ENCODE data around the gene CCDC149. TPM values are rescaled to one million over a fixed set of nuclear protein-coding genes. Genes with fewer than 3 reads are reported as not detected.

The CCDC149 gene
- total RNA-seq, 1 experiment from 2014 or later = 5.3 TPM

DNA sequence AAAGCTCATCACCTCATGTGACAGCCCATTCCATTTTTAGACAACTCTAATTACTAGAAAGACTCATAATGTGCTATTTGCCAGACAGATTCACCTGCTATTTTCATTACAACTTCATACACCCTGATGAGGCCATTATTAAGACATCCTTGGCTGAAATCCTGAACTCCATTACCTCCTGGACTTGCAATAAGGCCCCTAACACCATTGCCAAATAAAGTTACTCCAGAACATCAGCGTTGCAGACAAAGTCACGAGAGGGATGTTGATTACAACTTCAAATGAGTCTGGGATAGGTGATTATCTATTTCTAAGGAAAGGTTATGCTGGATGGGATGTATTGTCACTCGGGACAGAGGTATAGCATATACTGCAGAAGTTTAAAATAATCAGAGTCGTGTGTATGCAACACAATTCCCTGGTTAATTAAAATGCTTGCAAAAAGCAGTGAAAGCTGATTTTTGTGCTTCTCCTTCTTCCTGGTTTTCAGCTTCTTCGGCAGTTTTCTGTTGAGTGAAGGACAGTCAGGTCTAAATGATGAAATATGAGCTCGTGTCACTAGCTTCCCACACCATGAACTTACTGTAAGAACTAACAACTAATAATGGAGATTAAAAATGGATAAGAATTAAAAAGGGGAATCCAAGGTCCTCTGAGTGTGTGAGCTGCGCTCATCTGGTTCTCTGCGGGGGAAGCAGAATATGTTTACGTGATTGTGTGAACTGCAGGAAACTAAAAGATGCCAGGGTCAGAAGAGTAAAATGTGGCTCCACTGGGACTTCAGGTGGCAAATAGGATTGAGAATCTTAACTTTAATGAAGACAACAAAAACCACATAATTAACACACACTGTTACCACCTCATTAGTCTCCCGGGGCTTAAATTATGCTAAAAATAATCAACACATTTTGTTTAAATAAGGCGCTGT, 135.0 kb downstream of the CCDC149 start:
- H3K36me3 ChIP-seq (ENCODE audit: control insufficient read depth in 1 of 2, insufficient read depth in 2 of 2, low read length in 2 of 2) = no peaks in the 10 kb centered on the region
- TF ChIP-seq EZH2 (IDR thresholded peaks at IDR 0.05) (no peak), SRF (IDR thresholded peaks at IDR 0.05; ENCODE audit: low read depth) (no peak), YY1 (IDR thresholded peaks at IDR 0.05; ENCODE audit: extremely low read depth, insufficient replicate concordance, low read depth, low read length) (no peak), CBX3 (IDR thresholded peaks at IDR 0.05; ENCODE audit: low read depth) (no peak), POLR2A (IDR thresholded peaks at IDR 0.05; ENCODE audit: borderline replicate concordance, extremely low read depth, insufficient read depth, insufficient read length) (no peak), RAD21 (IDR thresholded peaks at IDR 0.05; ENCODE audit: low read depth) (no peak), ELF1 (IDR thresholded peaks at IDR 0.05; ENCODE audit: borderline replicate concordance, low read depth) (no peak), ZFX (IDR thresholded peaks at IDR 0.05) (no peak), CEBPB (IDR thresholded peaks at IDR 0.05; ENCODE audit: low read depth) (no peak), FOSL1 (IDR thresholded peaks at IDR 0.05; ENCODE audit: low read depth) (no peak), EZH2phosphoT487 (IDR thresholded peaks at IDR 0.05; ENCODE audit: borderline replicate concordance) (no peak), JUND (IDR thresholded peaks at IDR 0.05) (no peak), TCF7L2 (IDR thresholded peaks at IDR 0.05; ENCODE audit: borderline replicate concordance, extremely low read depth, insufficient read depth, insufficient read length) (no peak), ZNF274 (IDR thresholded peaks at IDR 0.05; ENCODE audit: low read depth, low read length) (no peak), EGR1 (IDR thresholded peaks at IDR 0.05; ENCODE audit: low read depth) (no peak)
- TF ChIP-seq, protein P1, sequence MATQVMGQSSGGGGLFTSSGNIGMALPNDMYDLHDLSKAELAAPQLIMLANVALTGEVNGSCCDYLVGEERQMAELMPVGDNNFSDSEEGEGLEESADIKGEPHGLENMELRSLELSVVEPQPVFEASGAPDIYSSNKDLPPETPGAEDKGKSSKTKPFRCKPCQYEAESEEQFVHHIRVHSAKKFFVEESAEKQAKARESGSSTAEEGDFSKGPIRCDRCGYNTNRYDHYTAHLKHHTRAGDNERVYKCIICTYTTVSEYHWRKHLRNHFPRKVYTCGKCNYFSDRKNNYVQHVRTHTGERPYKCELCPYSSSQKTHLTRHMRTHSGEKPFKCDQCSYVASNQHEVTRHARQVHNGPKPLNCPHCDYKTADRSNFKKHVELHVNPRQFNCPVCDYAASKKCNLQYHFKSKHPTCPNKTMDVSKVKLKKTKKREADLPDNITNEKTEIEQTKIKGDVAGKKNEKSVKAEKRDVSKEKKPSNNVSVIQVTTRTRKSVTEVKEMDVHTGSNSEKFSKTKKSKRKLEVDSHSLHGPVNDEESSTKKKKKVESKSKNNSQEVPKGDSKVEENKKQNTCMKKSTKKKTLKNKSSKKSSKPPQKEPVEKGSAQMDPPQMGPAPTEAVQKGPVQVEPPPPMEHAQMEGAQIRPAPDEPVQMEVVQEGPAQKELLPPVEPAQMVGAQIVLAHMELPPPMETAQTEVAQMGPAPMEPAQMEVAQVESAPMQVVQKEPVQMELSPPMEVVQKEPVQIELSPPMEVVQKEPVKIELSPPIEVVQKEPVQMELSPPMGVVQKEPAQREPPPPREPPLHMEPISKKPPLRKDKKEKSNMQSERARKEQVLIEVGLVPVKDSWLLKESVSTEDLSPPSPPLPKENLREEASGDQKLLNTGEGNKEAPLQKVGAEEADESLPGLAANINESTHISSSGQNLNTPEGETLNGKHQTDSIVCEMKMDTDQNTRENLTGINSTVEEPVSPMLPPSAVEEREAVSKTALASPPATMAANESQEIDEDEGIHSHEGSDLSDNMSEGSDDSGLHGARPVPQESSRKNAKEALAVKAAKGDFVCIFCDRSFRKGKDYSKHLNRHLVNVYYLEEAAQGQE (IDR thresholded peaks at IDR 0.05; ENCODE audit: low read depth) = no peak
- TF ChIP-seq, protein P2, sequence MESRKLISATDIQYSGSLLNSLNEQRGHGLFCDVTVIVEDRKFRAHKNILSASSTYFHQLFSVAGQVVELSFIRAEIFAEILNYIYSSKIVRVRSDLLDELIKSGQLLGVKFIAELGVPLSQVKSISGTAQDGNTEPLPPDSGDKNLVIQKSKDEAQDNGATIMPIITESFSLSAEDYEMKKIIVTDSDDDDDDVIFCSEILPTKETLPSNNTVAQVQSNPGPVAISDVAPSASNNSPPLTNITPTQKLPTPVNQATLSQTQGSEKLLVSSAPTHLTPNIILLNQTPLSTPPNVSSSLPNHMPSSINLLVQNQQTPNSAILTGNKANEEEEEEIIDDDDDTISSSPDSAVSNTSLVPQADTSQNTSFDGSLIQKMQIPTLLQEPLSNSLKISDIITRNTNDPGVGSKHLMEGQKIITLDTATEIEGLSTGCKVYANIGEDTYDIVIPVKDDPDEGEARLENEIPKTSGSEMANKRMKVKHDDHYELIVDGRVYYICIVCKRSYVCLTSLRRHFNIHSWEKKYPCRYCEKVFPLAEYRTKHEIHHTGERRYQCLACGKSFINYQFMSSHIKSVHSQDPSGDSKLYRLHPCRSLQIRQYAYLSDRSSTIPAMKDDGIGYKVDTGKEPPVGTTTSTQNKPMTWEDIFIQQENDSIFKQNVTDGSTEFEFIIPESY (IDR thresholded peaks at IDR 0.05; ENCODE audit: extremely low read depth, insufficient replicate concordance, low read length) = no peak
- TF ChIP-seq, protein P3, sequence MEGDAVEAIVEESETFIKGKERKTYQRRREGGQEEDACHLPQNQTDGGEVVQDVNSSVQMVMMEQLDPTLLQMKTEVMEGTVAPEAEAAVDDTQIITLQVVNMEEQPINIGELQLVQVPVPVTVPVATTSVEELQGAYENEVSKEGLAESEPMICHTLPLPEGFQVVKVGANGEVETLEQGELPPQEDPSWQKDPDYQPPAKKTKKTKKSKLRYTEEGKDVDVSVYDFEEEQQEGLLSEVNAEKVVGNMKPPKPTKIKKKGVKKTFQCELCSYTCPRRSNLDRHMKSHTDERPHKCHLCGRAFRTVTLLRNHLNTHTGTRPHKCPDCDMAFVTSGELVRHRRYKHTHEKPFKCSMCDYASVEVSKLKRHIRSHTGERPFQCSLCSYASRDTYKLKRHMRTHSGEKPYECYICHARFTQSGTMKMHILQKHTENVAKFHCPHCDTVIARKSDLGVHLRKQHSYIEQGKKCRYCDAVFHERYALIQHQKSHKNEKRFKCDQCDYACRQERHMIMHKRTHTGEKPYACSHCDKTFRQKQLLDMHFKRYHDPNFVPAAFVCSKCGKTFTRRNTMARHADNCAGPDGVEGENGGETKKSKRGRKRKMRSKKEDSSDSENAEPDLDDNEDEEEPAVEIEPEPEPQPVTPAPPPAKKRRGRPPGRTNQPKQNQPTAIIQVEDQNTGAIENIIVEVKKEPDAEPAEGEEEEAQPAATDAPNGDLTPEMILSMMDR (IDR thresholded peaks at IDR 0.05 in 2 of 3, conservative IDR thresholded peaks at IDR 0.05 in 1 of 3; ENCODE audit: borderline replicate concordance in 1 of 3, insufficient read depth in 1 of 3, low read depth in 2 of 3, low read length in 2 of 3) = no peak
- TF ChIP-seq, protein P4, sequence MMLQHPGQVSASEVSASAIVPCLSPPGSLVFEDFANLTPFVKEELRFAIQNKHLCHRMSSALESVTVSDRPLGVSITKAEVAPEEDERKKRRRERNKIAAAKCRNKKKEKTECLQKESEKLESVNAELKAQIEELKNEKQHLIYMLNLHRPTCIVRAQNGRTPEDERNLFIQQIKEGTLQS (IDR thresholded peaks at IDR 0.05) = no peak
- H3K79me2 ChIP-seq (ENCODE audit: insufficient read depth, low read length) = no peaks in the 10 kb centered on the region
- H3K9ac ChIP-seq (ENCODE audit: low read length) = no peak overlapping the region
- ATAC-seq (no peak), DNase-seq (ENCODE audit: low read depth, low spot score) (no peak)
- H2AFZ ChIP-seq (ENCODE audit: low read depth, low read length, poor library complexity, severe bottlenecking) = no peak overlapping the region
- no peak overlapping the region for H3K4me3 ChIP-seq (replicated peaks in 1 of 2; ENCODE audit: low read depth in 1 of 2, low read length in 2 of 2)
- H4K20me1 ChIP-seq (ENCODE audit: insufficient read depth) = no peaks in the 10 kb centered on the region
- no peaks in the 10 kb centered on the region for H3K9me3 ChIP-seq (ENCODE audit: control insufficient read depth in 1 of 2, insufficient read depth in 1 of 2, low read depth in 1 of 2, low read length in 2 of 2)
- H3K9me2 ChIP-seq (ENCODE audit: insufficient read depth) = no peaks in the 10 kb centered on the region
- ChIA-PET RAD21 (ENCODE audit: low non-redundant PET in 1 of 2, low total read pairs in 2 of 2, uncharacterized antibody in 2 of 2, unreplicated experiment in 2 of 2) (no interaction called here), POLR2A (no interaction called here), CTCF (no interaction called here)
- H3K27me3 ChIP-seq (ENCODE audit: insufficient read depth, low read length) = peaks cover 19% of the 10 kb centered on the region; the same call in 1 of the 2 replicates
- H3K4me1 ChIP-seq (ENCODE audit: control insufficient read depth in 1 of 2, insufficient read depth in 2 of 2, low read length in 2 of 2) = no peaks in the 10 kb centered on the region
- intact Hi-C loops (cut with micrococcal nuclease) = no loop called here
- BruUV-seq (replicated peaks) = no TSS peak
- no peak overlapping the region for H3K27ac ChIP-seq (ENCODE audit: low read depth, low read length)
- H3K4me2 ChIP-seq (ENCODE audit: low read length) = no peak overlapping the region
